DND-41 (cell line): ENCODE results near the gene EPM2A.

Source experiments
- ATAC-seq: fragments of 200-7000 bp; cut with Tn5 transposase; 3 replicates; pipeline ENCODE4 v1.9.1; 2021; ENCODE audit warnings: low read depth; ENCODE audit not compliant: insufficient read depth
- DNase-seq: peaks from one replicate; pipeline ENCODE4 v3.0.0-alpha.2; 2020
- H2AFZ ChIP-seq: 2 replicates; pipeline ENCODE4 v1.6.0; 2012; ENCODE audit warnings: low read depth, low read length
- H3K27ac ChIP-seq: 2 replicates; pipeline ENCODE4 v1.5.1; 2012; ENCODE audit warnings: low read length, inconsistent platforms
- H3K27me3 ChIP-seq: fragments of 200-600 bp; sonication (generic); 2 replicates; pipeline ENCODE4 v1.6.0; 2012; ENCODE audit warnings: low read length, mild to moderate bottlenecking, inconsistent platforms; ENCODE audit not compliant: insufficient read depth, poor library complexity
- H3K36me3 ChIP-seq: 2 replicates; pipeline ENCODE4 v1.5.1; 2012; ENCODE audit warnings: low read length, inconsistent platforms; ENCODE audit not compliant: insufficient read depth
- H3K4me1 ChIP-seq: 2 replicates; pipeline ENCODE4 v1.5.1; 2012; ENCODE audit warnings: mild to moderate bottlenecking, low read length; ENCODE audit not compliant: insufficient read depth
- H3K4me2 ChIP-seq: 2 replicates; pipeline ENCODE4 v1.6.0; 2012; ENCODE audit warnings: mild to moderate bottlenecking, moderate library complexity, low read length, inconsistent platforms; ENCODE audit not compliant: insufficient read depth
- H3K4me3 ChIP-seq, 2 experiments: fragments of 200-600 bp in 1 of 2; shearing (Covaris generic) in 1 of 2; 2 replicates each; pipeline ENCODE4 v1.5.1; 2012 to 2016; ENCODE audit warnings: inconsistent platforms in 2 of 2, low read length in 2 of 2, mild to moderate bottlenecking in 2 of 2, low read depth in 1 of 2, moderate library complexity in 1 of 2
- H3K79me2 ChIP-seq: 2 replicates; pipeline ENCODE4 v1.6.0; 2012; ENCODE audit warnings: low read length, inconsistent platforms; ENCODE audit not compliant: insufficient read depth
- H3K9ac ChIP-seq: 2 replicates; pipeline ENCODE4 v1.6.0; 2012; ENCODE audit warnings: low read depth, mild to moderate bottlenecking, inconsistent platforms, low read length, moderate library complexity
- H3K9me3 ChIP-seq: 2 replicates; pipeline ENCODE4 v1.5.1; 2012; ENCODE audit warnings: low read length, moderate library complexity, mild to moderate bottlenecking, inconsistent platforms; ENCODE audit not compliant: insufficient read depth, severe bottlenecking
- H4K20me1 ChIP-seq: 2 replicates; pipeline ENCODE4 v1.6.0; 2012; ENCODE audit warnings: low read length; ENCODE audit not compliant: insufficient read depth
- EZH2 ChIP-seq: IDR thresholded peaks from 3 replicates; pipeline ENCODE4 v1.6.1; 2012; ENCODE audit warnings: borderline replicate concordance, low read depth, mild to moderate bottlenecking, moderate library complexity, low read length, inconsistent platforms; ENCODE audit not compliant: severe bottlenecking
- TF ChIP-seq, protein P1 (sequence below): IDR thresholded peaks from 2 replicates; pipeline ENCODE4 v1.5.1; 2012; ENCODE audit warnings: borderline replicate concordance, low read length, moderate library complexity, mild to moderate bottlenecking; ENCODE audit not compliant: poor library complexity, severe bottlenecking; ENCODE audit errors: extremely low read depth

Gene EPM2A

DNA sequence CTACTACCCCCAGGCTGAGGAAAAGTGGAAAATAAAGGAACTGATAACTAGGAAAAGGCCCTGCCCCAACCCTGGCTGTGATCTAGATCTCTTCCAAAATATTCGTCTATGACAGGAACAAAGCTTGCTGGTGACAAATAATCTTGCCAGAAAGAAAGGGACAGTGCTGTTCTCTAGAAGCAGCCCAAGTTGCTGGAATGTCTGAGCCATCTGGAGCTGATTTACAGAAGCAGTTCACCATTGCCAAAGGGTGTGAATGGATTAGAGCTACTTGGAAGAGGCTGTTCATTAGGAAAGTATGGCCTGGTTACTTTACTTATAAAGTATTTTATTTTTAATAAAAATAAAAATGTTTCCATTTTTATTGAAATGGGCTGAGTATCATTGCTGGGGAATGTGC, 146.3 kb downstream of the EPM2A start:
- no peak for TF ChIP-seq EZH2
- TF ChIP-seq, protein P1, sequence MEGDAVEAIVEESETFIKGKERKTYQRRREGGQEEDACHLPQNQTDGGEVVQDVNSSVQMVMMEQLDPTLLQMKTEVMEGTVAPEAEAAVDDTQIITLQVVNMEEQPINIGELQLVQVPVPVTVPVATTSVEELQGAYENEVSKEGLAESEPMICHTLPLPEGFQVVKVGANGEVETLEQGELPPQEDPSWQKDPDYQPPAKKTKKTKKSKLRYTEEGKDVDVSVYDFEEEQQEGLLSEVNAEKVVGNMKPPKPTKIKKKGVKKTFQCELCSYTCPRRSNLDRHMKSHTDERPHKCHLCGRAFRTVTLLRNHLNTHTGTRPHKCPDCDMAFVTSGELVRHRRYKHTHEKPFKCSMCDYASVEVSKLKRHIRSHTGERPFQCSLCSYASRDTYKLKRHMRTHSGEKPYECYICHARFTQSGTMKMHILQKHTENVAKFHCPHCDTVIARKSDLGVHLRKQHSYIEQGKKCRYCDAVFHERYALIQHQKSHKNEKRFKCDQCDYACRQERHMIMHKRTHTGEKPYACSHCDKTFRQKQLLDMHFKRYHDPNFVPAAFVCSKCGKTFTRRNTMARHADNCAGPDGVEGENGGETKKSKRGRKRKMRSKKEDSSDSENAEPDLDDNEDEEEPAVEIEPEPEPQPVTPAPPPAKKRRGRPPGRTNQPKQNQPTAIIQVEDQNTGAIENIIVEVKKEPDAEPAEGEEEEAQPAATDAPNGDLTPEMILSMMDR: no peak
- Histone ChIP-seq H3K4me2 (no peak overlapping the region), H3K4me3 (no peak overlapping the region), H3K27ac (no peak overlapping the region), H4K20me1 (no peaks in the 10 kb centered on the region), H3K4me1 (no peaks in the 10 kb centered on the region), H3K79me2 (no peaks in the 10 kb centered on the region), H3K27me3 (no peaks in the 10 kb centered on the region), H3K9me3 (no peaks in the 10 kb centered on the region), H3K36me3 (no peaks in the 10 kb centered on the region), H2AFZ (no peak overlapping the region), H3K9ac (no peak overlapping the region)
- no peak for DNase-seq
- ATAC-seq: no peak

DNA sequence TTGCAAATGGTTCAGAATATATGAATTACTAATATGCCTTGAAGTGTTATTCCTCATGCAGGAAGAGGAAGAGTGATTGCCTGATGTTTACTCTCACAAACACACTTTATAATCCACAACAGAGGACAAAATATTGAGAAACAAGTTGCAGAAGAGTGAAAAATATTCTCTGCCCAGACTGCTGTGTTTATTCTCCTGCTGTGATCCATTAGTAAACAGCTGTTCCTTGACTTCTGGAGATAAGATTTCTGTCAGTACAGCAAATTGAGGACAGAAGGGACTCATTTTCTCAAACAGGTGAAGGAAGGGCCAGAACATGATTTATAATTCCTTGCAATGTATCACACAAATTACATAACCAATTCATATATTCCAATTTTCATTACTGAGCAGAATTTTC, 148.0 kb downstream of the EPM2A start:
- no peak overlapping the region for H3K9ac ChIP-seq
- H2AFZ ChIP-seq: no peak overlapping the region
- no peak overlapping the region for H3K4me3 ChIP-seq
- no peaks in the 10 kb centered on the region for H4K20me1 ChIP-seq
- H3K27ac ChIP-seq: no peak overlapping the region
- H3K4me2 ChIP-seq: no peak overlapping the region
- H3K4me1 ChIP-seq: no peaks in the 10 kb centered on the region
- H3K27me3 ChIP-seq: no peaks in the 10 kb centered on the region
- no peaks in the 10 kb centered on the region for H3K9me3 ChIP-seq
- no peaks in the 10 kb centered on the region for H3K79me2 ChIP-seq
- ATAC-seq (no peak), DNase-seq (no peak)
- TF ChIP-seq EZH2: no peak
- TF ChIP-seq, protein P1: no peak
- H3K36me3 ChIP-seq: no peaks in the 10 kb centered on the region

DNA sequence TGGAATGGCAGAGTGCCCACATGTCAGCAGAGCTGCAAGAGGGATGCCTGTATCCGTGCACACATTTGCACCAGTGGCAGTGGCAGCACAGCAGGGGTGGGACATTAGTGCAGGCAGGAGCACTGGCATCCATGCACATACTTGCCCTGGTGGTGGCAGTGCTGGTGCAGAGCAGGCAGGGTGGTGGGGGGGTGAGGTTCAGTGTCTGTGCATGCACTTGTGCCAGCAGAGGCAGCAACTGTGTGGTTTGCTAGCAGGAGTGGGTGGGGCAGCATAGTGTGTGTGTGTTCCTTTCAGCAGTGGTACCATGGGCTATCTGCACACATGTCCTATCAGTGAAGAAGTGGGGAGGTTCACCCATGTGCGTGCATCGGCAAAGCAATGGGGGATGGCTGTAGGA, 151.6 kb downstream of the EPM2A start:
- Histone ChIP-seq H3K4me2 (no peak overlapping the region), H3K9me3 (no peaks in the 10 kb centered on the region), H3K27me3 (no peaks in the 10 kb centered on the region), H2AFZ (no peak overlapping the region), H3K4me3 (no peak overlapping the region), H4K20me1 (no peaks in the 10 kb centered on the region), H3K27ac (no peak overlapping the region), H3K36me3 (no peaks in the 10 kb centered on the region), H3K79me2 (no peaks in the 10 kb centered on the region), H3K9ac (no peak overlapping the region), H3K4me1 (no peaks in the 10 kb centered on the region)
- no peak for DNase-seq
- TF ChIP-seq, protein P1: no peak
- no peak for TF ChIP-seq EZH2
- no peak for ATAC-seq
